GM23338 (cell line): ENCODE data around the gene LRP1B. TPM values are rescaled to one million over a fixed set of nuclear protein-coding genes. Genes with fewer than 3 reads are reported as not detected.

Source experiments
- ATAC-seq: fragments of 200-7000 bp; cut with Tn5 transposase; 3 replicates; pipeline ENCODE4 v1.9.1; 2020
- DNase-seq: peaks from one replicate; pipeline ENCODE4 v3.0.0-alpha.2; 2015; ENCODE audit warnings: low spot score
- H2AFZ ChIP-seq: fragments of 200-600 bp; sonication (generic); 2 replicates; pipeline ENCODE4 v1.8.0; 2016; ENCODE audit warnings: antibody characterized with exemption, mild to moderate bottlenecking, moderate library complexity
- H3F3A ChIP-seq: fragments of 200-600 bp; sonication (generic); replicated peaks from 2 replicates; pipeline ENCODE4 v1.8.0; 2017; ENCODE audit warnings: antibody characterized with exemption, mixed run types, low read depth
- H3K27ac ChIP-seq: fragments of 200-600 bp; sonication (generic); 2 replicates; pipeline ENCODE4 v1.6.1; 2016; ENCODE audit warnings: low read depth
- H3K27me3 ChIP-seq: fragments of 200-600 bp; sonication (generic); 2 replicates; pipeline ENCODE4 v1.8.0; 2016; ENCODE audit warnings: mild to moderate bottlenecking, mixed run types, moderate library complexity; ENCODE audit not compliant: insufficient read depth
- H3K36me3 ChIP-seq: fragments of 200-600 bp; sonication (generic); 2 replicates; pipeline ENCODE4 v1.8.0; 2016; ENCODE audit warnings: mild to moderate bottlenecking; ENCODE audit not compliant: insufficient read depth
- H3K4me1 ChIP-seq: fragments of 200-600 bp; sonication (generic); 2 replicates; pipeline ENCODE4 v1.8.0; 2016; ENCODE audit warnings: mild to moderate bottlenecking, moderate library complexity; ENCODE audit not compliant: insufficient read depth
- H3K4me2 ChIP-seq: fragments of 200-600 bp; sonication (generic); 2 replicates; pipeline ENCODE4 v1.7.1; 2017; ENCODE audit warnings: mixed run types
- H3K4me3 ChIP-seq: fragments of 200-600 bp; sonication (generic); 2 replicates; pipeline ENCODE4 v1.6.1; 2016; ENCODE audit warnings: mixed run types
- H3K79me2 ChIP-seq: fragments of 200-600 bp; sonication (generic); replicated peaks from 2 replicates; pipeline ENCODE4 v1.8.0; 2017; ENCODE audit warnings: mild to moderate bottlenecking; ENCODE audit not compliant: insufficient read depth
- H3K9me2 ChIP-seq: fragments of 200-600 bp; sonication (generic); 2 replicates; pipeline ENCODE4 v1.8.0; 2017; ENCODE audit not compliant: insufficient read depth
- H4K20me1 ChIP-seq: fragments of 200-600 bp; sonication (generic); replicated peaks from 2 replicates; pipeline ENCODE4 v1.8.0; 2017; ENCODE audit warnings: mild to moderate bottlenecking; ENCODE audit not compliant: insufficient read depth
- H3K27ac Mint-ChIP-seq: 2 replicates; pipeline ENCODE4 v1.8.0; 2020; ENCODE audit warnings: inconsistent platforms, mild to moderate bottlenecking, moderate library complexity, mixed read lengths
- H3K27me3 Mint-ChIP-seq: 3 replicates; pipeline ENCODE4 v1.8.0; 2022; ENCODE audit warnings: low read depth, mild to moderate bottlenecking, moderate library complexity, mixed read lengths, inconsistent platforms; ENCODE audit not compliant: insufficient read depth, poor library complexity
- H3K36me3 Mint-ChIP-seq: 3 replicates; pipeline ENCODE4 v1.8.0; 2021; ENCODE audit warnings: low read depth, mild to moderate bottlenecking, inconsistent platforms, moderate library complexity, mixed read lengths
- H3K4me1 Mint-ChIP-seq: 3 replicates; pipeline ENCODE4 v1.8.0; 2020; ENCODE audit warnings: mild to moderate bottlenecking, inconsistent platforms, mixed read lengths
- H3K4me3 Mint-ChIP-seq: 3 replicates; pipeline ENCODE4 v1.8.0; 2021; ENCODE audit warnings: moderate library complexity, mild to moderate bottlenecking, inconsistent platforms, mixed read lengths
- H3K9me3 Mint-ChIP-seq: 3 replicates; pipeline ENCODE4 v1.8.0; 2020; ENCODE audit warnings: moderate library complexity, mild to moderate bottlenecking, inconsistent platforms, mixed read lengths
- CREB1 ChIP-seq: fragments of 250-450 bp; sonication (Bioruptor Pico); IDR thresholded peaks from 2 replicates; pipeline ENCODE4 v1.5.0; 2020; ENCODE audit warnings: low read depth, mild to moderate bottlenecking, moderate library complexity
- CTCF ChIP-seq, 2 experiments: fragments of 200-600 bp in 1 of 2; sonication (generic) in 1 of 2; conservative IDR thresholded peaks; 2 replicates each; pipeline versions ENCODE4 v1.5.1 to v1.6.1; 2016 to 2017; ENCODE audit warnings: antibody characterized with exemption in 2 of 2, low read depth in 2 of 2, mild to moderate bottlenecking in 2 of 2, moderate library complexity in 1 of 2
- ETS1 ChIP-seq: IDR thresholded peaks from 2 replicates; pipeline ENCODE4 v1.6.1; 2016; ENCODE audit warnings: antibody characterized with exemption
- EZH2 ChIP-seq: fragments of 200-600 bp; sonication (generic); IDR thresholded peaks from one replicate; pipeline ENCODE4 v1.8.0; 2017; ENCODE audit warnings: antibody characterized with exemption, mild to moderate bottlenecking, low read depth; ENCODE audit not compliant: unreplicated experiment
- EZH2phosphoT487 ChIP-seq: fragments of 200-600 bp; sonication (generic); IDR thresholded peaks from one replicate; pipeline ENCODE4 v1.8.1; 2018; ENCODE audit warnings: antibody characterized with exemption; ENCODE audit not compliant: unreplicated experiment
- JUNB ChIP-seq: IDR thresholded peaks from one replicate; pipeline ENCODE4 v1.6.1; 2016; ENCODE audit warnings: antibody characterized with exemption; ENCODE audit not compliant: unreplicated experiment
- NANOG ChIP-seq: IDR thresholded peaks from 2 replicates; pipeline ENCODE4 v1.6.1; 2016; ENCODE audit warnings: antibody characterized with exemption, borderline replicate concordance
- POLR2AphosphoS5 ChIP-seq: IDR thresholded peaks from 2 replicates; pipeline ENCODE4 v1.6.1; 2016; ENCODE audit warnings: antibody characterized with exemption, low read depth
- REST ChIP-seq: IDR thresholded peaks from one replicate; pipeline ENCODE4 v1.6.1; 2018; ENCODE audit warnings: antibody characterized with exemption; ENCODE audit not compliant: unreplicated experiment
- STAT1 ChIP-seq: IDR thresholded peaks from one replicate; pipeline ENCODE4 v1.6.1; 2016; ENCODE audit warnings: antibody characterized with exemption; ENCODE audit not compliant: unreplicated experiment
- ZNF114 ChIP-seq: fragments of 250-450 bp; sonication (Bioruptor Pico); IDR thresholded peaks from 2 replicates; pipeline ENCODE4 v1.5.0; 2020; ENCODE audit warnings: mild to moderate bottlenecking, moderate library complexity
- ZNF331 ChIP-seq: fragments of 250-450 bp; sonication (Bioruptor Pico); IDR thresholded peaks from 2 replicates; pipeline ENCODE4 v1.5.0; 2020; ENCODE audit warnings: low read depth, mild to moderate bottlenecking, moderate library complexity
- polyA plus RNA-seq: library from polyadenylated mRNA; unstranded; fragments of >200 nt; fragmentation: Nextera tagmentation; extraction: Ambion mirVana; gene quantifications from 2 replicates; pipeline ENCODE4 v1.2.1, GENCODE V29; 2016
- total RNA-seq: library from RNA; depleted of rRNA; stranded (reverse); fragments of >200 nt; shearing (Covaris generic); gene quantifications from 2 replicates; pipeline ENCODE4 v1.2.3, GENCODE V29; 2014

Gene LRP1B
- total and polyA plus RNA-seq, 2 experiments from 2014 or later = 0.15 to 0.97 TPM

- Histone ChIP-seq H3K4me3 (no peak overlapping the region), H3K79me2 (no peaks in the 10 kb centered on the region), H4K20me1 (no peaks in the 10 kb centered on the region), H2AFZ (no peak overlapping the region), H3K27me3 (no peaks in the 10 kb centered on the region), H3K27ac (no peak overlapping the region), H3K9me2 (no peaks in the 10 kb centered on the region), H3K4me2 (no peak overlapping the region), H3F3A (no peaks in the 10 kb centered on the region), H3K4me1 (0 out of 2 replicates have a peak, but pooled peaks cover 5% of the 10 kb centered on the region), H3K36me3 (no peaks in the 10 kb centered on the region)
- DNase-seq (no peak), ATAC-seq (no peak)
- Mint-ChIP-seq H3K4me1 (no peaks in the 10 kb centered on the region), H3K4me3 (no peak overlapping the region), H3K27ac (no peak overlapping the region), H3K36me3 (no peaks in the 10 kb centered on the region), H3K27me3 (peaks cover 3% of the 10 kb centered on the region), H3K9me3 (no peaks in the 10 kb centered on the region)
- TF ChIP-seq CREB1 (CRISPR knock-in tag) (no peak), EZH2 (no peak), ZNF114 (no peak), JUNB (no peak), STAT1 (no peak), NANOG (no peak), CTCF (conservative IDR thresholded peaks at IDR 0.05; ENCODE audit: low read depth in 2 of 2) (no peak), EZH2phosphoT487 (no peak), REST (no peak), ZNF331 (CRISPR knock-in tag) (no peak)
Measured at GRCh38 chr2:142150453-142150852, 19.6 kb upstream of the LRP1B start.

- Histone ChIP-seq H3K4me2 (no peak overlapping the region), H3K9me2 (no peaks in the 10 kb centered on the region), H3K27ac (no peak overlapping the region), H4K20me1 (no peaks in the 10 kb centered on the region), H3K4me3 (no peak overlapping the region), H3K4me1 (0 out of 2 replicates have a peak, but pooled peaks cover 5% of the 10 kb centered on the region), H3F3A (no peaks in the 10 kb centered on the region), H2AFZ (no peak overlapping the region), H3K27me3 (no peaks in the 10 kb centered on the region), H3K36me3 (no peaks in the 10 kb centered on the region), H3K79me2 (no peaks in the 10 kb centered on the region)
- peaks cover 4% of the 10 kb centered on the region for H3K27me3 Mint-ChIP-seq
- no peaks in the 10 kb centered on the region for H3K4me1 Mint-ChIP-seq
- no peaks in the 10 kb centered on the region for H3K9me3 Mint-ChIP-seq
- no peak overlapping the region for H3K27ac Mint-ChIP-seq
- no peak for DNase-seq
- no peak overlapping the region for H3K4me3 Mint-ChIP-seq
- H3K36me3 Mint-ChIP-seq = no peaks in the 10 kb centered on the region
- no peak for ATAC-seq
- no peak for TF ChIP-seq JUNB
- TF ChIP-seq ETS1 = no peak
- TF ChIP-seq EZH2 = no peak
- no peak for TF ChIP-seq REST
- TF ChIP-seq NANOG = no peak
- TF ChIP-seq STAT1 = no peak
- TF ChIP-seq POLR2AphosphoS5 = no peak
- no peak for TF ChIP-seq ZNF114
- TF ChIP-seq CREB1 (CRISPR knock-in tag) = no peak
Measured at GRCh38 chr2:142144547-142144946, 13.7 kb upstream of the LRP1B start.
